DND-41 (cell line): Measurements from ENCODE around the gene GALNT18.

Source experiments
- ATAC-seq: fragments of 200-7000 bp; cut with Tn5 transposase; 3 replicates; pipeline ENCODE4 v1.9.1; 2021; ENCODE audit warnings: low read depth; ENCODE audit not compliant: insufficient read depth
- DNase-seq: peaks from one replicate; pipeline ENCODE4 v3.0.0-alpha.2; 2020
- H2AFZ ChIP-seq: 2 replicates; pipeline ENCODE4 v1.6.0; 2012; ENCODE audit warnings: low read depth, low read length
- H3K27ac ChIP-seq: 2 replicates; pipeline ENCODE4 v1.5.1; 2012; ENCODE audit warnings: low read length, inconsistent platforms
- H3K27me3 ChIP-seq: fragments of 200-600 bp; sonication (generic); 2 replicates; pipeline ENCODE4 v1.6.0; 2012; ENCODE audit warnings: low read length, mild to moderate bottlenecking, inconsistent platforms; ENCODE audit not compliant: insufficient read depth, poor library complexity
- H3K36me3 ChIP-seq: 2 replicates; pipeline ENCODE4 v1.5.1; 2012; ENCODE audit warnings: low read length, inconsistent platforms; ENCODE audit not compliant: insufficient read depth
- H3K4me1 ChIP-seq: 2 replicates; pipeline ENCODE4 v1.5.1; 2012; ENCODE audit warnings: mild to moderate bottlenecking, low read length; ENCODE audit not compliant: insufficient read depth
- H3K4me2 ChIP-seq: 2 replicates; pipeline ENCODE4 v1.6.0; 2012; ENCODE audit warnings: mild to moderate bottlenecking, moderate library complexity, low read length, inconsistent platforms; ENCODE audit not compliant: insufficient read depth
- H3K4me3 ChIP-seq, 2 experiments: fragments of 200-600 bp in 1 of 2; shearing (Covaris generic) in 1 of 2; 2 replicates each; pipeline ENCODE4 v1.5.1; 2012 to 2016; ENCODE audit warnings: inconsistent platforms in 2 of 2, low read length in 2 of 2, mild to moderate bottlenecking in 2 of 2, low read depth in 1 of 2, moderate library complexity in 1 of 2
- H3K79me2 ChIP-seq: 2 replicates; pipeline ENCODE4 v1.6.0; 2012; ENCODE audit warnings: low read length, inconsistent platforms; ENCODE audit not compliant: insufficient read depth
- H3K9ac ChIP-seq: 2 replicates; pipeline ENCODE4 v1.6.0; 2012; ENCODE audit warnings: low read depth, mild to moderate bottlenecking, inconsistent platforms, low read length, moderate library complexity
- H3K9me3 ChIP-seq: 2 replicates; pipeline ENCODE4 v1.5.1; 2012; ENCODE audit warnings: low read length, moderate library complexity, mild to moderate bottlenecking, inconsistent platforms; ENCODE audit not compliant: insufficient read depth, severe bottlenecking
- H4K20me1 ChIP-seq: 2 replicates; pipeline ENCODE4 v1.6.0; 2012; ENCODE audit warnings: low read length; ENCODE audit not compliant: insufficient read depth
- EZH2 ChIP-seq: IDR thresholded peaks from 3 replicates; pipeline ENCODE4 v1.6.1; 2012; ENCODE audit warnings: borderline replicate concordance, low read depth, mild to moderate bottlenecking, moderate library complexity, low read length, inconsistent platforms; ENCODE audit not compliant: severe bottlenecking
- TF ChIP-seq, protein P1 (sequence below): IDR thresholded peaks from 2 replicates; pipeline ENCODE4 v1.5.1; 2012; ENCODE audit warnings: borderline replicate concordance, low read length, moderate library complexity, mild to moderate bottlenecking; ENCODE audit not compliant: poor library complexity, severe bottlenecking; ENCODE audit errors: extremely low read depth

The GALNT18 gene

GRCh38 chr11:11395126-11395525 is 226.7 kb downstream of the GALNT18 start:
- ATAC-seq = no peak

DNA sequence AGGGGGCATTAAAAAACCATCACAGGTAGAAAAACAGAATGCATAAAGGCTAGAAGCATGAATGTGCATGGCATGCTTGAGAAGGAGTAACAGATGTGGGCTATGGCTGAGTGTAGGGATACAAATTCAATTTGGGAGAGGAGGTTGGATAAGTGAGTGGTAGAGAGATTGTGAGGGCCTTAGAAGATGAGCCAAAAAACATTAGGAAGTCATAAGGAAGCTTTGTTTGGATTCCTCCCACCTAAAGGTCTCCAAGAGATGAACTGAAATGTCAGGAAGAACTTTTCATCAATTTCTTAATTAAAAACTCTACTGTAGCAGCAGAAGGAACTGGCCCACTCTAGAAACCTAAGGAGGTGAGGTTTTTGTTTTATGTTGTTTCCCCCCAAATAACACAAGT is 227.6 kb downstream of the GALNT18 start:
- peaks cover 16% of the 10 kb centered on the region for H3K27me3 ChIP-seq
- H3K36me3 ChIP-seq = no peaks in the 10 kb centered on the region
- no peaks in the 10 kb centered on the region for H3K4me1 ChIP-seq
- DNase-seq (no peak), ATAC-seq (no peak)
- H3K79me2 ChIP-seq = no peaks in the 10 kb centered on the region
- H2AFZ ChIP-seq = no peak overlapping the region
- TF ChIP-seq EZH2 = no peak
- TF ChIP-seq, protein P1, sequence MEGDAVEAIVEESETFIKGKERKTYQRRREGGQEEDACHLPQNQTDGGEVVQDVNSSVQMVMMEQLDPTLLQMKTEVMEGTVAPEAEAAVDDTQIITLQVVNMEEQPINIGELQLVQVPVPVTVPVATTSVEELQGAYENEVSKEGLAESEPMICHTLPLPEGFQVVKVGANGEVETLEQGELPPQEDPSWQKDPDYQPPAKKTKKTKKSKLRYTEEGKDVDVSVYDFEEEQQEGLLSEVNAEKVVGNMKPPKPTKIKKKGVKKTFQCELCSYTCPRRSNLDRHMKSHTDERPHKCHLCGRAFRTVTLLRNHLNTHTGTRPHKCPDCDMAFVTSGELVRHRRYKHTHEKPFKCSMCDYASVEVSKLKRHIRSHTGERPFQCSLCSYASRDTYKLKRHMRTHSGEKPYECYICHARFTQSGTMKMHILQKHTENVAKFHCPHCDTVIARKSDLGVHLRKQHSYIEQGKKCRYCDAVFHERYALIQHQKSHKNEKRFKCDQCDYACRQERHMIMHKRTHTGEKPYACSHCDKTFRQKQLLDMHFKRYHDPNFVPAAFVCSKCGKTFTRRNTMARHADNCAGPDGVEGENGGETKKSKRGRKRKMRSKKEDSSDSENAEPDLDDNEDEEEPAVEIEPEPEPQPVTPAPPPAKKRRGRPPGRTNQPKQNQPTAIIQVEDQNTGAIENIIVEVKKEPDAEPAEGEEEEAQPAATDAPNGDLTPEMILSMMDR = no peak
- no peak overlapping the region for H3K4me2 ChIP-seq
- H3K4me3 ChIP-seq = no peak overlapping the region
- H4K20me1 ChIP-seq = no peaks in the 10 kb centered on the region; the same call in none of the 2 replicates
- no peak overlapping the region for H3K9ac ChIP-seq
- no peak overlapping the region for H3K27ac ChIP-seq
- H3K9me3 ChIP-seq = no peaks in the 10 kb centered on the region

More at GRCh38 chr11:11395126-11395525, 226.7 kb downstream of the GALNT18 start:
- H3K9me3 ChIP-seq = no peaks in the 10 kb centered on the region
- H3K4me1 ChIP-seq = no peaks in the 10 kb centered on the region
- H2AFZ ChIP-seq = no peak overlapping the region
- peaks cover 16% of the 10 kb centered on the region for H3K27me3 ChIP-seq
- no peak overlapping the region for H3K4me2 ChIP-seq
- DNase-seq = no peak
- H3K79me2 ChIP-seq = no peaks in the 10 kb centered on the region
- H3K9ac ChIP-seq = no peak overlapping the region
- H3K4me3 ChIP-seq = no peak overlapping the region
- H4K20me1 ChIP-seq = no peaks in the 10 kb centered on the region; the same call in none of the 2 replicates
- H3K27ac ChIP-seq = no peak overlapping the region
- TF ChIP-seq, protein P1 = no peak
- TF ChIP-seq EZH2 = no peak
- H3K36me3 ChIP-seq = no peaks in the 10 kb centered on the region

GRCh38 chr11:11391796-11392463 is 229.9 kb downstream of the GALNT18 start:
- Histone ChIP-seq H3K4me2 (no peak overlapping the region), H3K79me2 (no peaks in the 10 kb centered on the region), H3K4me1 (no peaks in the 10 kb centered on the region), H3K36me3 (no peaks in the 10 kb centered on the region), H3K27me3 (peaks cover 16% of the 10 kb centered on the region), H2AFZ (no peak overlapping the region), H4K20me1 (no peaks in the 10 kb centered on the region; the same call in none of the 2 replicates), H3K9me3 (no peaks in the 10 kb centered on the region), H3K4me3 (no peak overlapping the region), H3K9ac (no peak overlapping the region), H3K27ac (no peak overlapping the region)
- no peak for ATAC-seq
- DNase-seq = no peak
- TF ChIP-seq, protein P1 = no peak
- TF ChIP-seq EZH2 = no peak
